SJCRH30 (cell line): ENCODE measurements around the gene DMRTA1. TPM values are rescaled to one million over a fixed set of nuclear protein-coding genes. Genes with fewer than 3 reads are reported as not detected.
A peak's percentile ranks its signal among the peaks of the same experiment; 100 is the strongest.
"Not testable (repeated sequence)": the region's sequence is repeated elsewhere in the genome, so short reads cannot be mapped to it uniquely, and the experiment has no call there.

Experiments
- DNase-seq, 2 experiments: peaks; one replicate each; pipeline ENCODE4 v3.0.0-alpha.2; 2015 to 2020
- H3K27ac ChIP-seq: fragments of 250-450 bp; sonication (Bioruptor Pico); 2 replicates; pipeline ENCODE4 v1.5.1; 2020; ENCODE audit warnings: mild to moderate bottlenecking, moderate library complexity
- H3K27me3 ChIP-seq: fragments of 250-450 bp; sonication (Bioruptor Pico); 2 replicates; pipeline ENCODE4 v1.5.1; 2020; ENCODE audit warnings: mild to moderate bottlenecking, moderate library complexity
- H3K36me3 ChIP-seq: fragments of 250-450 bp; sonication (Bioruptor Pico); 2 replicates; pipeline ENCODE4 v1.5.1; 2020; ENCODE audit warnings: mild to moderate bottlenecking, moderate library complexity
- H3K4me1 ChIP-seq: fragments of 250-450 bp; sonication (Bioruptor Pico); 2 replicates; pipeline ENCODE4 v1.5.1; 2020; ENCODE audit warnings: mild to moderate bottlenecking, moderate library complexity
- H3K4me3 ChIP-seq: fragments of 250-450 bp; sonication (Bioruptor Pico); 2 replicates; pipeline ENCODE4 v1.5.1; 2020; ENCODE audit warnings: mild to moderate bottlenecking, moderate library complexity
- H3K9me3 ChIP-seq: fragments of 250-450 bp; sonication (Bioruptor Pico); replicated peaks from 2 replicates; pipeline ENCODE4 v1.5.1; 2020; ENCODE audit warnings: mild to moderate bottlenecking, moderate library complexity
- total RNA-seq: library from RNA; depleted of rRNA; stranded (reverse); fragments of >200 nt; shearing (Covaris generic); gene quantifications from 2 replicates; pipeline ENCODE4 v1.2.3, GENCODE V29; 2014

Gene DMRTA1
- total RNA-seq, 1 experiment from 2014 or later, result 1.6 TPM

DNA sequence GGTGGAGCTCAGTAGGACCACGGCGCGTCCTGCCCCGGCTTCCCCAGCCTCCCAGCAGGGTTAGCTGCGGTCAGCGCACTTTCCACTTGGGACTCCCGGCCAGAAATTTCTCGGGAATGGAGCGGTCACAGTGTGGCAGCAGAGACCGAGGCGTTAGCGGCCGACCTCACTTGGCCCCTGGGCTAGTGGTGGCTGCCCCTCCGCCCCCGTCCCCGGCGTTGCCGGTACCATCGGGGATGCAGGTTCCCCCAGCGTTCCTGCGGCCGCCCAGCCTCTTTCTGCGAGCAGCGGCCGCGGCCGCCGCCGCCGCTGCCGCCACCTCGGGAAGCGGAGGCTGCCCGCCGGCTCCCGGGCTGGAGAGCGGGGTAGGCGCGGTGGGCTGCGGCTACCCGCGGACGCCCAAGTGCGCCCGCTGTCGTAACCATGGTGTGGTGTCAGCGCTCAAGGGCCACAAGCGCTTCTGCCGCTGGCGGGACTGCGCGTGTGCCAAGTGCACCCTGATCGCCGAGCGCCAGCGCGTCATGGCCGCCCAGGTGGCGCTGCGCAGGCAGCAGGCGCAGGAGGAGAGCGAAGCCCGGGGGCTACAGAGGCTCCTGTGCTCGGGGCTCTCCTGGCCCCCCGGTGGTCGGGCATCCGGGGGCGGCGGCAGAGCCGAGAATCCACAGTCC is 460 bp downstream of the DMRTA1 start:
- peak; percentile 64 to 77 for DNase-seq
- Histone ChIP-seq H3K27ac (peak overlapping the region; percentile 54), H3K4me1 (peaks cover 5% of the 10 kb centered on the region; the same call in 1 of the 2 replicates)

DNA sequence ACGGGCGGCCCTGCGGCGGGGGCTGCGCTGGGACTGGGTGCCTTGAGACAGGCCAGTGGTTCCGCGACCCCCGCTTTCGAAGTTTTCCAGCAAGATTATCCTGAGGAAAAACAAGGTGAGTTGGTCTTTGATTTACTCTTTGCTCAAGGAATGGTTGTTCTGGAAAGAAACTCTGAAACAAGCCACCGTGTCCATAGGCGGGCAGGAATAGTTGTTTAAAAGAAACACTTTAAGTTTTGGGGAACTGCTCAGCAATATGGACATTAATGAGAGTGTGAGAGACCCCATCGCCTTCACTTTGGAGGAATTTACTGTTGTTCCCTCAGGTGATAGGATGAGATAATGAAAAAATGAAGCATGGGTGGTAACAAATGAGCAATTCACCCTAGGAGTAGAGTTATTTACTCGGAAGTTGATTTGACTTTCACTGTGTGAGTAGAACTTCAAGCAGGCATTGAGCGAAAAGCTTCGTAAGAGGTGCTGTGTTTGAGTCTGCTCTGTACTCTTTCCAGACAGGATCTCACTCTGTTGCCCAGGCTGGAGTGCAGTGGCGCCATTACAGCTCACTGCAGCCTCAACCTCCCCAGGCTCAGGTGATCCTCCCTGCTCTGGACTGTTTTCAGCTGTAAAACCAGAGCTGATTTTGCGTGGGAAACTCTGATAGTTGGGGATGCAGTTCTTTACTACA is 1.1 kb downstream of the DMRTA1 start:
- Histone ChIP-seq H3K27ac (peak overlapping the region; percentile 21; the same call in 1 of the 2 replicates), H3K9me3 (no peaks in the 10 kb centered on the region), H3K27me3 (no peaks in the 10 kb centered on the region), H3K4me1 (peaks cover 5% of the 10 kb centered on the region; the same call in 1 of the 2 replicates), H3K36me3 (no peaks in the 10 kb centered on the region), H3K4me3 (peak overlapping the region; percentile 64)
- DNase-seq, result peak in 1 of 2 experiments; percentile 16

More for the DNA sequence above, 460 bp downstream of the DMRTA1 start:
- Histone ChIP-seq H3K36me3 (no peaks in the 10 kb centered on the region), H3K4me3 (peak overlapping the region; percentile 64), H3K27me3 (no peaks in the 10 kb centered on the region), H3K9me3 (no peaks in the 10 kb centered on the region)

DNA sequence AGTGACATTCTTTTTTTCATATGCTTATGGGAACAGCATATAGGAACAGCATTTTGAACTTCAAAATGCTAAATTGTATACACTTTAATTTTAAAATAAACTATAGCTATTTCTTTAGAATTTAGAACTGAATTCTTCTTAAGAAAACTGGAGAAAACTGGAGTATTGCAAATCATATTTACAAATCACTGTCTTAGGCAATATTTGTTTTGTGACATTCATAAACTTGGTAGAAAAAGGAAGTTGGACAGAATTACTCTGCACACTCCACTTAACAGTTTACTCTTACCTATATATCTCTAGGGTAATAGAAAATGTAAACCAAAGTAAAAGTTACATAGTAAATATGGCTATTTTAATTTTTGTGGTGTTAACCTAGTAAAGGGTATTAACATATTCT is 3.1 kb downstream of the DMRTA1 start:
- peaks cover 5% of the 10 kb centered on the region; the same call in 1 of the 2 replicates for H3K4me1 ChIP-seq
- H3K4me3 ChIP-seq, result no peak overlapping the region
- no peaks in the 10 kb centered on the region for H3K36me3 ChIP-seq
- H3K27me3 ChIP-seq, result no peaks in the 10 kb centered on the region
- DNase-seq, result no peak
- H3K9me3 ChIP-seq, result no peaks in the 10 kb centered on the region
- H3K27ac ChIP-seq, result no peak overlapping the region

DNA sequence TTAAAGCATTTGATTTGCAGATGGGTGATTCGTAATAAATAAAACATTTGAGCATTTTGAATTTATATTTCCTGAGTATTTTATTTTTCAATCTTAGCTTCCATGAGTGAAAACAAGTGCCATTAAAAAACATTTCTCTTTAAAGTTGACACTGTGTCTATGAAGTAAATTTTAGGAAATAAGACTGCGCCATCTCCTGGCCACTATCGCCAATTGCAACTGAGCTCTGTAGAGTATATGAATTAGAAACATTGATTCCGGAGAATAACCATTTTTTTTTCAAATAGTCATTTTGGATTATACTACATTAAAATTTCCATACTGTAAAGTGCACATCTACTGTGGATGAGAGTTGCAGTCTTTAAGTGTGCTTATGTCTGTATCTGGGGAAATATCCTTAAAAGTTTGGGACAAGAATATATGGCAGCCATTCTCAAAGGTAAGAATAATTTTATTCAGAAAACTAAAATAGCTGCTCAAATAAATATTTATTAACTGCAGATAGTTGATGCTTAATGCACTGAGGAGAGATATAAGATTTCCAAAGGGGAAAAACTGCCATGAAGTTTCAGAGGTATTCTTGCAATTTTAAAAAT is 5.9 kb downstream of the DMRTA1 start:
- Histone ChIP-seq H3K27me3 (no peaks in the 10 kb centered on the region), H3K4me1 (no peaks in the 10 kb centered on the region), H3K27ac (no peak overlapping the region), H3K4me3 (no peak overlapping the region), H3K9me3 (no peaks in the 10 kb centered on the region), H3K36me3 (no peaks in the 10 kb centered on the region)
- peak; percentile 19 to 67 for DNase-seq

DNA sequence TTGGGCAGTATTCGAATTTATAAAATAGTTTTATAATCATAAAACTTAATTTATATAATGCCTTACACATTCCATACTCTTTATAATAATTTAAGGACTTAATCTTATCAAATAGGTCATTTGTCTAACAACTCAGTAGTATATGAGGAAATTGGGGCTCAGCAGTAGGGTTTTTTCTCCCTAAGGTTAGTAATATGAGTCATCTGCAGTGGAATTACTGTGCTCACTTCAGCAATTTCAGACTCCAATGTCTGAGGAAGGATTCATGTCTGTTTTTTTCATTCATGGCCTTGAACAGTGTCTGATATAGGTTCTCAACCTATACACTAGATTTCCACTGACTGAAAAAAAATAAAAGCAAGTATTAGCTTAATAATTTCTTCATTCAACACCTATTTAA is 7.4 kb downstream of the DMRTA1 start:
- no peaks in the 10 kb centered on the region for H3K9me3 ChIP-seq
- H3K36me3 ChIP-seq, result no peaks in the 10 kb centered on the region
- no peak overlapping the region for H3K4me3 ChIP-seq
- DNase-seq, result no peak
- H3K27ac ChIP-seq, result no peak overlapping the region
- no peaks in the 10 kb centered on the region for H3K4me1 ChIP-seq
- no peaks in the 10 kb centered on the region for H3K27me3 ChIP-seq

DNA sequence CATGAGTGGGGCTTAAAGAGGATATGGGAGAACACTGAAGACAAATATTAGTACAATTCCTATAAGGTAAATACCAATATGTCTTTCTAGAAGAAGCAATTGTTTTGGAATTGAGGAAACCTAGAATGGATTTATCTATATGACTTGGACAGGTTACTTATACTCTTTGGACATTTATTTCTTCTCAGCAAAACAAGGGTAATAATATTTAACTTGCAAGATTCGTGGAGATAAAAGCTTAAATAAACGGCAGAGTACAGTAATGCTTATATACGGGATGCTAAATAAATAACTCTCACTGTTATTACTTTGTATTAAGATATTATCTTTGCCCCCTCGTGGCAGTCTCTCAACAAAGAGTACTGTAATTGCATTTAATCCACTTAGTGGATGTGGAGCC is 8.6 kb downstream of the DMRTA1 start:
- no peaks in the 10 kb centered on the region for H3K4me1 ChIP-seq
- H3K27ac ChIP-seq, result no peak overlapping the region
- DNase-seq, result no peak
- no peaks in the 10 kb centered on the region for H3K9me3 ChIP-seq
- no peak overlapping the region for H3K4me3 ChIP-seq
- no peaks in the 10 kb centered on the region for H3K36me3 ChIP-seq
- H3K27me3 ChIP-seq, result no peaks in the 10 kb centered on the region

DNA sequence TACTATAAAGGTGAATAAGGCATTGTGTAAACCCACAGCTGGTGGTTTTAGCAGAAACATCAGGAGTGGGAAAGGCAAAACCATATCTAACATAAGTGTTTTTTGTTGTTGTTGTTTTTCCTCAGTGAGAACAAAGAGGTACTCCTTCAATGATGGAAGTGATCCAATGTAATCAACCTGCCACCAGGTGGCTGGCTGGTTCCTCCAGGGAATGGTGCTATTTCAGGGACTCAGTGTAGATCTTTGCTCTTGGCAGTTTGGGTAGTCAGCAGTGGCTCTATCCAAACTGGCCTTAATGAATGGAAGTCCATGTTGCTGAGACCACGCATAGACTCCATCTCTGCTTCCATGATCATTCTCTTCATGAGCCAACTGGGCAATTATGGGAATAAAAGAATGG is 10.8 kb downstream of the DMRTA1 start:
- H3K4me1 ChIP-seq, result no peaks in the 10 kb centered on the region
- no peak for DNase-seq
- no peak overlapping the region for H3K27ac ChIP-seq
- no peaks in the 10 kb centered on the region for H3K36me3 ChIP-seq
- no peaks in the 10 kb centered on the region for H3K9me3 ChIP-seq
- H3K4me3 ChIP-seq, result no peak overlapping the region
- no peaks in the 10 kb centered on the region for H3K27me3 ChIP-seq

DNA sequence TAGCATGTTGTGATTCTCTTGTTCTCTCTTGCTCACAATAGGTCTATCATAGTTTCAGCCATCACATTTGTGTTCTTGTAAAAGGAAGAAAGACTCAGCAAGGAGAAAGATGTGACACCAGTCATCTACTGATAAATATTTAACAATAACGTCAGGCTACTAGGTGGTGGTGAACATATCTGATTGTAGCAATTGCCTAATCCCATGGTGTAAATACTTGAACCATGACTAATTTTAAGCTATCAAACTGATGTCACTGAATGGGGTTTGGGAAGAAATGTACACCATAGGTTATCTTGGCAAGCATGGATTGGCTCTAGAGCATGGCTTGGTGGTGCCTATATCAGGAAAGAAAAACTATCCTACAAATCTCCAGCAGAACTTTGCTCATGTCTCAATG is 16.6 kb downstream of the DMRTA1 start:
- Histone ChIP-seq H3K36me3 (no peaks in the 10 kb centered on the region), H3K27me3 (no peaks in the 10 kb centered on the region), H3K4me3 (no peak overlapping the region), H3K4me1 (no peaks in the 10 kb centered on the region), H3K27ac (no peak overlapping the region), H3K9me3 (no peaks in the 10 kb centered on the region)
- DNase-seq, result peak in 1 of 2 experiments; percentile 36

DNA sequence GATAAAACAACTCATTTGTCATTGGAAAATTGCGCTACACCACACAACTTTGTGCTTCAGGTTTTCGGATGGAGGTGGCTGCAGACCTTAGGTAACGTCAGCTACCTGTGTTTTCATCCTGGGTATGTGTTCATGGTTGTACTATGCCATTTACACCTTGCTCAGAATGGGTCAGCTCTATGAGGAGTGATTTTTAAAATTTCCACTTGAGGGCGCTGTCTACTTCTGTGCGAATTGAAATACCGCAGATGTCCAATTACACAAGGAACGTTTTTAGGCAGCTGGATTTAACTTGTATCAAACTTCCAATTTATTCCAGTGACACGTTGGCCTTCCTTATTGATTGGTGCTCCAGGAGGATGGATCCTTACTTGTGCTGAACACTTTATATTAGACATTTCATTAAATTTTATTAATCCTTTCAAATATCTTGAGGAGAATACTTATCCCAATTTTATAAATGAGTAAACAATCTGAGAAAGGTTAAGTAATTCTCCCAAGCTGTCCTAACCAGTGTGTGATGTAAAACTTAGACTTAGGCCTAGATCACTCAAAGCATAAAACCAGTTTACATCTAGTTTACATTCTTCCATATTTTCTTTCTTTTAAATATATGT is 23.4 kb downstream of the DMRTA1 start:
- no peaks in the 10 kb centered on the region for H3K4me1 ChIP-seq
- H3K27ac ChIP-seq, result no peak overlapping the region
- peak; percentile 9 to 72 for DNase-seq
- H3K36me3 ChIP-seq, result no peaks in the 10 kb centered on the region
- no peak overlapping the region for H3K4me3 ChIP-seq
- no peaks in the 10 kb centered on the region for H3K9me3 ChIP-seq
- no peaks in the 10 kb centered on the region for H3K27me3 ChIP-seq

DNA sequence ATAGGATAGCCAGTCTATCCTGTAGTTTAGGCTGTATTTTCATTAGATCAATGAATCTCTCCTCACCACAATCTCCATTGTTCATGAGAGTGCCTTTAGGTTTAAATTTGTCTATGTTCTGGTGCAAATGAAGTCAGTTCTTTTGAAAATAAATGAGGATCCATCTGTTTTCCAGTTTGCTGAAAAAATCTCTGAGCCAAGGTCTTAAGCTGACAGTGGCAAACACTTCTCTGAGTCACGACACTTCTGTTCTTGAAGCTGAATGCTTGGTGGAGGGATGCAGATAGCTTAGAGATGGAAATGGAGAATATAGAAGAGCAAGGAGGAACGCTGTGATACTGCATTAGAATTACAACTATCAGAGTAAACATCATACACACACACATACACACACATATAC is 34.9 kb downstream of the DMRTA1 start:
- Histone ChIP-seq H3K9me3 (peaks cover 5% of the 10 kb centered on the region), H3K36me3 (no peaks in the 10 kb centered on the region), H3K4me1 (no peaks in the 10 kb centered on the region), H3K4me3 (no peak overlapping the region), H3K27ac (no peak overlapping the region), H3K27me3 (no peaks in the 10 kb centered on the region)
- DNase-seq, result no peak

DNA sequence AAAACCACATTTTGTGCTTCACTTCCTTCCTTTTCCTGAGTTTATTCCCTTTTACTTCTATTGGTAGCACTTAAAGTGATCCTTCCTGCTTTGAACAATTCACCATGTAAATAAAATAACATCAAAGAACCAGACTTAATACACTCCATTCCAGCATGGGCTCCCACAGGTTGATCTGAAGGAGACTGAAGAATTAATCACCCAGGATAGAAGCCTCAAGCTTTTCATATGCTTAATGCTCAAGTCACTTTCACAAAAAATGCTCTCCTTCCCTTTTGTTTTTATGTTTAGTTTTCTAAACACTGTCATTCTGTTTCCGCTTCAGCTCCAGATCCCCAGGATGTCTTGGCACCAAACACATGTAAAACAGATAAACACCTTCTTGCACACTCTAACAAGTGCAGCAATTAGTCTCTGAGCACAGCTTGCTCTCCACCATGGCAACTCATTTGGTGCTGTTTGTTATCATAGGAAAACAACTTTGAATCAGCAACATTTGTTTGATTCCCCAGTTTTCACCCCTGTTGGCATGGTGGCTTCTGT is 37.0 kb downstream of the DMRTA1 start:
- no peak for DNase-seq
- H3K9me3 ChIP-seq, result peaks cover 5% of the 10 kb centered on the region
- no peak overlapping the region for H3K27ac ChIP-seq
- no peaks in the 10 kb centered on the region for H3K4me1 ChIP-seq
- H3K27me3 ChIP-seq, result no peaks in the 10 kb centered on the region; the same call in 1 of the 2 replicates
- no peak overlapping the region for H3K4me3 ChIP-seq
- no peaks in the 10 kb centered on the region for H3K36me3 ChIP-seq

DNA sequence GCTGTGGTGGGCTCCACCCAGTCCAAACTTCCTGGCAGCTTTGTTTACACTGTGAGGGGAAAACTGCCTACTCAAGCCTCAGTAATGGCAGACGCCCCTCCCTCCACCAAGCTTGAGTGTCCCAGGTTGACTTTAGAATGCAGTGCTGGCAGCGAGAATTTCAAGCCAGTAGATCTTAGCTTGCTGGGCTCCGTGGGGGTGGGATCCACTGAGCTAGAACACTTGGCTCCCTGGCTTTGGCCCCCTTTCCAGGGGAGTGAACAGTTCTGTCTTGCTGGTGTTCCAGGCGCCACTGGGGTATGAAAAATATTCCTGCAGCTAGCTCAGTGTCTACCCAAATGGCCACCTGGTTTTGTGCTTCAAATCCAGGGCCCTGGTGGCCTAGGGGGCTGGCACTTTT is 49.6 kb downstream of the DMRTA1 start:
- H3K9me3 ChIP-seq, H3K4me3 ChIP-seq, H3K36me3 ChIP-seq, DNase-seq, H3K27me3 ChIP-seq, H3K27ac ChIP-seq, H3K4me1 ChIP-seq: not testable (repeated sequence)
